Loucy (cell line): ENCODE measurements around the gene ATP6V1G1.

ENCODE experiments used
- H2AFZ ChIP-seq: fragments of 200-600 bp; sonication (generic); 2 replicates; pipeline ENCODE4 v1.6.0; 2016; ENCODE audit warnings: antibody characterized with exemption, mild to moderate bottlenecking, low read length, moderate library complexity
- H3F3A ChIP-seq: fragments of 200-600 bp; 2 replicates; pipeline ENCODE4 v1.6.0; 2016; ENCODE audit warnings: antibody characterized with exemption, low read depth, mild to moderate bottlenecking
- H3K27me3 ChIP-seq: fragments of 200-600 bp; sonication (generic); 2 replicates; pipeline ENCODE4 v1.6.1; 2014; ENCODE audit warnings: low read length, mild to moderate bottlenecking; ENCODE audit not compliant: insufficient read depth, poor library complexity, severe bottlenecking
- H3K36me3 ChIP-seq: fragments of 200-600 bp; sonication (generic); 2 replicates; pipeline ENCODE4 v1.6.1; 2016; ENCODE audit warnings: low read length; ENCODE audit not compliant: insufficient read depth
- H3K4me1 ChIP-seq: fragments of 200-600 bp; sonication (generic); 2 replicates; pipeline ENCODE4 v1.5.1; 2014; ENCODE audit warnings: low read length, mild to moderate bottlenecking; ENCODE audit not compliant: insufficient read depth, poor library complexity, severe bottlenecking
- H3K4me2 ChIP-seq: fragments of 200-600 bp; sonication (generic); 2 replicates; pipeline ENCODE4 v1.6.0; 2014; ENCODE audit warnings: antibody characterized with exemption, low read length, low read depth, mild to moderate bottlenecking; ENCODE audit not compliant: poor library complexity, severe bottlenecking
- H3K4me3 ChIP-seq: fragments of 200-600 bp; sonication (generic); 2 replicates; pipeline ENCODE4 v1.5.1; 2014; ENCODE audit warnings: low read length, mild to moderate bottlenecking, mixed read lengths; ENCODE audit not compliant: poor library complexity, severe bottlenecking
- H3K79me2 ChIP-seq: fragments of 200-600 bp; sonication (generic); 2 replicates; pipeline ENCODE4 v1.6.1; 2014; ENCODE audit warnings: low read length; ENCODE audit not compliant: insufficient read depth
- H3K9ac ChIP-seq: fragments of 200-600 bp; sonication (generic); 2 replicates; pipeline ENCODE4 v1.6.0; 2014; ENCODE audit warnings: mild to moderate bottlenecking, low read depth, low read length, moderate library complexity; ENCODE audit not compliant: poor library complexity, severe bottlenecking
- H3K9me2 ChIP-seq: fragments of 200-600 bp; sonication (generic); replicated peaks from 2 replicates; pipeline ENCODE4 v1.6.1; 2016; ENCODE audit warnings: low read depth, low read length, mixed read lengths
- H3K9me3 ChIP-seq: fragments of 200-600 bp; sonication (generic); 2 replicates; pipeline ENCODE4 v1.6.1; 2014; ENCODE audit warnings: mild to moderate bottlenecking, antibody characterized with exemption, low read length, low read depth; ENCODE audit not compliant: insufficient read depth
- H4K20me1 ChIP-seq: fragments of 200-600 bp; sonication (generic); 2 replicates; pipeline ENCODE4 v1.6.0; 2014; ENCODE audit warnings: antibody characterized with exemption, low read length, mild to moderate bottlenecking; ENCODE audit not compliant: insufficient read depth, poor library complexity, severe bottlenecking
- EZH2phosphoT487 ChIP-seq: fragments of 200-600 bp; IDR thresholded peaks from 2 replicates; pipeline ENCODE4 v1.6.1; 2018; ENCODE audit warnings: antibody characterized with exemption, mild to moderate bottlenecking, moderate library complexity, borderline replicate concordance
- TF ChIP-seq, protein P1 (sequence below): fragments of 200-600 bp; sonication (generic); conservative IDR thresholded peaks from 2 replicates; pipeline ENCODE4 v1.5.1; 2014; ENCODE audit warnings: mild to moderate bottlenecking, antibody characterized with exemption, low read length

Gene ATP6V1G1

DNA sequence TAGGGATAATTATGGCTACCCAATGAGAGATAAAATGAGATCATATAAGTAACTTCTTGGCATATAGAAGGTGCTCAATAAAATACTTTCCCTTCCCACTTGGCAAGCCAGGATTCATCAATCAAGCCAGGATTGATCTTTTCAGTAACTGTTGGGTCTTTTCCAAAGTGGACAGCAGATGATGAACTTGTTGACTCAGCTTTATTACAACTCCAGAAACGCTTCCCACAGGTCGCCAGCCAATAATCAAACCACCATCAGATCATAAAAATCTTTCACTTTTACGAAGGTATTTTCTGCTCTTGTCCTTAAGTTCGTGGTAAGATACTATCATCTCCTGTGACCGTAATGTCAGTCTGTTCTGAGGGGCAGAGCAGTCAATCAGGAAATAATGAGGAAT, 42.5 kb upstream of the ATP6V1G1 start:
- no peaks in the 10 kb centered on the region for H3K9me3 ChIP-seq
- H2AFZ ChIP-seq = no peak overlapping the region
- TF ChIP-seq, protein P1, sequence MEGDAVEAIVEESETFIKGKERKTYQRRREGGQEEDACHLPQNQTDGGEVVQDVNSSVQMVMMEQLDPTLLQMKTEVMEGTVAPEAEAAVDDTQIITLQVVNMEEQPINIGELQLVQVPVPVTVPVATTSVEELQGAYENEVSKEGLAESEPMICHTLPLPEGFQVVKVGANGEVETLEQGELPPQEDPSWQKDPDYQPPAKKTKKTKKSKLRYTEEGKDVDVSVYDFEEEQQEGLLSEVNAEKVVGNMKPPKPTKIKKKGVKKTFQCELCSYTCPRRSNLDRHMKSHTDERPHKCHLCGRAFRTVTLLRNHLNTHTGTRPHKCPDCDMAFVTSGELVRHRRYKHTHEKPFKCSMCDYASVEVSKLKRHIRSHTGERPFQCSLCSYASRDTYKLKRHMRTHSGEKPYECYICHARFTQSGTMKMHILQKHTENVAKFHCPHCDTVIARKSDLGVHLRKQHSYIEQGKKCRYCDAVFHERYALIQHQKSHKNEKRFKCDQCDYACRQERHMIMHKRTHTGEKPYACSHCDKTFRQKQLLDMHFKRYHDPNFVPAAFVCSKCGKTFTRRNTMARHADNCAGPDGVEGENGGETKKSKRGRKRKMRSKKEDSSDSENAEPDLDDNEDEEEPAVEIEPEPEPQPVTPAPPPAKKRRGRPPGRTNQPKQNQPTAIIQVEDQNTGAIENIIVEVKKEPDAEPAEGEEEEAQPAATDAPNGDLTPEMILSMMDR = no peak
- TF ChIP-seq EZH2phosphoT487 = no peak
- no peaks in the 10 kb centered on the region for H3K4me1 ChIP-seq
- no peak overlapping the region for H3K9ac ChIP-seq
- H3K79me2 ChIP-seq = no peaks in the 10 kb centered on the region
- H3K4me3 ChIP-seq = no peak overlapping the region
- H3K4me2 ChIP-seq = no peak overlapping the region
- no peaks in the 10 kb centered on the region for H3K27me3 ChIP-seq
- no peaks in the 10 kb centered on the region for H3K36me3 ChIP-seq
- H4K20me1 ChIP-seq = no peaks in the 10 kb centered on the region
- no peaks in the 10 kb centered on the region for H3K9me2 ChIP-seq
- no peaks in the 10 kb centered on the region for H3F3A ChIP-seq

DNA sequence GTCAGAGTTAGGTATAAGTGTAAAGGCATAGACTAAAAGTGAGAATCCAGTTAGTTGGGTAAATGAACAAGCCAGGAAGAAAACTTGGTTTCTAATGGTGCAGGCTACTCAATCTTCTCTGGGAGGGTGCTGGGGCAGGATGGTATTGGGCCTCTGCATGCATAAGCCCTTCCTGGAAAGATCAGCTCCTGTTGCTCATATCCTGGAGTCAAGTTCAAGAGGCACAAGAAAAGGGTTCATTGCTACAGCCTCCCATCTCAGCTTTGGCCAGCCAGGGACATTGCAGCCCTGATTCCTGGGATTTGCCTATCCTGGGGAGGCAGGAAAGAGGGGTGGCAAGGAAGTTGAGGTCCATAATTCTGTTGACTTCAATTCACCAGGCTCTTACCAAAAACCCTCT, 40.7 kb upstream of the ATP6V1G1 start:
- H3K4me3 ChIP-seq = no peak overlapping the region
- H3K79me2 ChIP-seq = no peaks in the 10 kb centered on the region
- H3F3A ChIP-seq = no peaks in the 10 kb centered on the region
- no peaks in the 10 kb centered on the region for H4K20me1 ChIP-seq
- no peak overlapping the region for H3K9ac ChIP-seq
- no peak overlapping the region for H3K4me2 ChIP-seq
- no peaks in the 10 kb centered on the region for H3K36me3 ChIP-seq
- TF ChIP-seq, protein P1 = no peak
- no peak for TF ChIP-seq EZH2phosphoT487
- H2AFZ ChIP-seq = no peak overlapping the region
- H3K9me3 ChIP-seq = no peaks in the 10 kb centered on the region
- no peaks in the 10 kb centered on the region for H3K27me3 ChIP-seq
- no peaks in the 10 kb centered on the region for H3K4me1 ChIP-seq
- no peaks in the 10 kb centered on the region for H3K9me2 ChIP-seq

- Histone ChIP-seq H3K9ac (no peak overlapping the region), H3K79me2 (no peaks in the 10 kb centered on the region)
Measured at GRCh38 chr9:114549697-114550330, 37.8 kb upstream of the ATP6V1G1 start.

More at GRCh38 chr9:114549697-114550330, 37.8 kb upstream of the ATP6V1G1 start:
- no peaks in the 10 kb centered on the region for H3K27me3 ChIP-seq
- no peaks in the 10 kb centered on the region for H3K4me1 ChIP-seq
- no peaks in the 10 kb centered on the region for H3K36me3 ChIP-seq
- no peaks in the 10 kb centered on the region for H3K9me2 ChIP-seq
- TF ChIP-seq EZH2phosphoT487 = no peak
- TF ChIP-seq, protein P1 = no peak
- no peaks in the 10 kb centered on the region for H4K20me1 ChIP-seq
- no peak overlapping the region for H3K4me2 ChIP-seq
- H3K9me3 ChIP-seq = no peaks in the 10 kb centered on the region
- no peak overlapping the region for H3K4me3 ChIP-seq
- H2AFZ ChIP-seq = no peak overlapping the region
- H3F3A ChIP-seq = no peaks in the 10 kb centered on the region
